22Rv1 (cell line): Measurements from ENCODE around the gene MRTFB.

Experiments used
- H3K27ac ChIP-seq: fragments of 450-650 bp; 2 replicates; pipeline ENCODE4 v1.5.1; 2017
- ZFX ChIP-seq: fragments of 450-650 bp; IDR thresholded peaks from 2 replicates; pipeline ENCODE4 v1.6.1; 2017; ENCODE audit warnings: antibody characterized with exemption, borderline replicate concordance
- TF ChIP-seq, protein P1 (sequence below): fragments of 450-650 bp; IDR thresholded peaks from 2 replicates; pipeline ENCODE4 v1.5.1; 2017; ENCODE audit warnings: mild to moderate bottlenecking

The MRTFB gene

DNA sequence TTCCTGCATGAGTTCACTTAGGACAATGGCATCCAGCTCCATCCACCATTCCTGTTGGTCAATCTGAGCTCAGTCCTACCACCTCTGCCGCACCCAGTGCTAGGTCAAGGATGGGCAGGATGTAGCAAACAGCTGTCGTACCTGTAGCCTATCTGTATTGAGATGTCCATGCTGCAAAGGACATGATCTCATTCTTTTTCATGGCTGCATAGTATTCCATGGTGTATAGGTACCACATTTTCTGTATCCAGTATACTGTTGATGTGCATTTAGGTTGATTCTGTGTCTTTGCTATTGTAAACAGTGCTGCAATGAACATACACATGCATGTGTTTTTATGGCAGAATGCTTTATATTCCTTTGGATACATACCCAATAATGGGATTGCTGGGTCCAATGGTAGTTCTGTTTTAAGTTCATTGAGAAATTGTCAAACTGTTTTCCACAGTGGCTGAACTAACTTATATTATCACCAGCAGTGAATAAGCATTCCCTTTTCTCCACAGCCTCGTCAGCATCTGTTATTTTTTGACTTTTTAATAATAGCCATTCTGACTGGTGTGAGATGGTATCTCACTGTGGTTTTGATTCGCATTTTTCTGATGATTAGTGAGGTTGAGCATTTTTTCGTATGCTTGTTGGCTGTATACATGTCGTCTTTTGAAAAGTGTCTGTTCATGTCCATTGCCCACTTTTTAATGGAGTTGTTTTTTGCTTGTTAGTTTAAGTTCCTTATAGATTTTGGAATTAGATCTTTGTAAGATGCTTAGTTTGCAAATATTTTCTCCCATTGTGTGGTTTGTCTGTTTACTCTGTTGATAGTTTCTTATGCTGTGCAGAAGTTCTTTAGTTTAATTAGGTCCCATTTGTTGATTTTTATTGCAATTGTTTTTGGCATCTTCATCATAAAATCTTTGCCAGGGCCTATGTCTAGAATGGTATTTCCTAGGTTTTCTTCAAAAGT, 7.2 kb upstream of the MRTFB start:
- TF ChIP-seq ZFX, result no peak
- TF ChIP-seq, protein P1, sequence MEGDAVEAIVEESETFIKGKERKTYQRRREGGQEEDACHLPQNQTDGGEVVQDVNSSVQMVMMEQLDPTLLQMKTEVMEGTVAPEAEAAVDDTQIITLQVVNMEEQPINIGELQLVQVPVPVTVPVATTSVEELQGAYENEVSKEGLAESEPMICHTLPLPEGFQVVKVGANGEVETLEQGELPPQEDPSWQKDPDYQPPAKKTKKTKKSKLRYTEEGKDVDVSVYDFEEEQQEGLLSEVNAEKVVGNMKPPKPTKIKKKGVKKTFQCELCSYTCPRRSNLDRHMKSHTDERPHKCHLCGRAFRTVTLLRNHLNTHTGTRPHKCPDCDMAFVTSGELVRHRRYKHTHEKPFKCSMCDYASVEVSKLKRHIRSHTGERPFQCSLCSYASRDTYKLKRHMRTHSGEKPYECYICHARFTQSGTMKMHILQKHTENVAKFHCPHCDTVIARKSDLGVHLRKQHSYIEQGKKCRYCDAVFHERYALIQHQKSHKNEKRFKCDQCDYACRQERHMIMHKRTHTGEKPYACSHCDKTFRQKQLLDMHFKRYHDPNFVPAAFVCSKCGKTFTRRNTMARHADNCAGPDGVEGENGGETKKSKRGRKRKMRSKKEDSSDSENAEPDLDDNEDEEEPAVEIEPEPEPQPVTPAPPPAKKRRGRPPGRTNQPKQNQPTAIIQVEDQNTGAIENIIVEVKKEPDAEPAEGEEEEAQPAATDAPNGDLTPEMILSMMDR, result no peak
- H3K27ac ChIP-seq, result no peak overlapping the region

DNA sequence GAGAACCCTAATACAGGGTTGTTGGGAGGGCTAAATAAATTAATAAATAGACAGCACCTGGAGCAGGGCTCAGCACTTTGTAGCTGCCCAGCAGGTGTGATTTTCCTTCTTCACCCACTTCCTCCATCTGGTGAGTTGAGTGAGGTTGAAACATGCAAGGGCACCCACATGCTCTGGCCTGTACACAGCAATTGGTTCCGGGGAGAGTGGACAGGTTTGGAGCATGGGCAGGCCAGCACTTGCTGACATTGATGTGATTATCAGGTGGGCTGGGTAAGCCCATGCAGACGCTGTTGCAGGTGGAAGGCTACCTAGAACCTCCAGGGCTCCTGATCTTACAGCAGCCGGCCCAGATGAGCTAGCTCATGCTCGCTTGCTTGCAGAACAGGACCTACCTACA, 1.3 kb upstream of the MRTFB start:
- TF ChIP-seq, protein P1, result no peak
- no peak for TF ChIP-seq ZFX
- peak overlapping the region; percentile 86 for H3K27ac ChIP-seq

DNA sequence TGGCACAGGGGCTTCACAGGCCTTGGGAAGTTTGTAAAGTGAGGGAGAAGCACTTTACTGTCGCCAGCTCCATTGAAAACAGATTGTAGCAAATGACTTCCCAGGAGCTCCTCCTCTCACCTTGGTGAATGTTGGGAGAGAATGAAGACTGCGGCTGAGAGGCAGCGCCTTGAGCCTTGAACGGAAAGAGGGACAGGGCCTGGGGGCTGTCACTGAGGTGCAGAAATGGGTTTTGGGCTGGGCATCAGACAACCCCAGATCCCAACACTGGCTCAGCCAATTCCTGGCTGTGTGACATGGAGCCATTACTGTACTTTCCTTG, 603 bp upstream of the MRTFB start:
- peak overlapping the region; percentile 86 for H3K27ac ChIP-seq
- TF ChIP-seq, protein P1, result no peak
- TF ChIP-seq ZFX, result no peak

DNA sequence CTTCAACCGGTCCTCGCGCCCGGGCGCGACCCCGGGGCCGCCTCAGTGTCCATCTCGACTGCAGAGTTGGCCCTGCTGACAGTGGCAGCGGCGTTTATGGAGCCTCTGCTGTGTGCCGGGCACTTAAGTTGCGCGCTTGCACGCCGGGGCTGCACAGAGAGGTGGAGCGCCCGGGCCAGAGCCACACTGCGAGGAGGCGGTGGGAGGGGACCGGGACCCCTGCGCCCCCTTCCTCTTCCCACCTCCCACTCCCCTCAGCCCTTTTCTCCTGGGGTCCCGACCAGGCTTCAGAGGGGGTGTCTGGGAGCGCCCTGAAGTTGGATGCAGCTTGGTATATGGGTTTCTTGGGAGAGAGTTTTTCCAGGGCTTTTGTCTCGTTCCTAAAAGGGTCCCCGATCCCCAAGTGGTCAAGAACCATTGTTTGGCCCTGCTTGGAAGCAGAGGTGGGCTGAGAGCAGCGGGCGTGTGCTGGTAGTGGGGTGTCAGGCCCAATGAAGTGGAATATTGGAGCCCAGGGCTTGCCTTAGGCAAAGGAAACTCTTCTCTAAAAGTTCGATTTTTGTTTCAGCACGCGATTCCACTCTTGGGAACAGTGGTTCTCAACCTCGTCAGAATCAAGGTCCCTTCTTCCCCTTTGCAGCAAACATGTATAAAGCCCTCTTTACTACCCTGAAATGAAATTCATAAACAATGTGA, 605 bp downstream of the MRTFB start:
- TF ChIP-seq, protein P1, result no peak
- TF ChIP-seq ZFX, result no peak
- H3K27ac ChIP-seq, result peak overlapping the region; percentile 86

DNA sequence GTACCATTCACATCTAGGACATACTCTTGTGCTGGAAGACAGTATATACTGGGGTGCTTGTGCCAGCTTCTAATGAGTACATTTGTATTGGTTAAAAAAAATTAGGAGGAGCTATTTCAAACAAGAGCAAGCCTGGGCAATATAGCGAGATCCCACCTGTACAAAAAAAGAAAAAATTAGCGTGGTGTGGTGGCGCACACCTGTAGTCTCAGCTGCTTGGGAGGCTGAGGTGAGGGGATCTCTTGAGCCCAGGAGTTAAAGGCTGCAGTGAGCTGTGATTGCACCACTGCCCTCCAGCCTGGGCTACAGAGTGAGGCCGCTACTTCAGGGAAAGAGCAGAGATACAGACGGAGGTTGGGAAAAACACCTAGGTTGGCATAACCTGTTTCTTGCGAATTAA, 1.2 kb downstream of the MRTFB start:
- no peak overlapping the region for H3K27ac ChIP-seq
- no peak for TF ChIP-seq ZFX
- TF ChIP-seq, protein P1, result no peak

DNA sequence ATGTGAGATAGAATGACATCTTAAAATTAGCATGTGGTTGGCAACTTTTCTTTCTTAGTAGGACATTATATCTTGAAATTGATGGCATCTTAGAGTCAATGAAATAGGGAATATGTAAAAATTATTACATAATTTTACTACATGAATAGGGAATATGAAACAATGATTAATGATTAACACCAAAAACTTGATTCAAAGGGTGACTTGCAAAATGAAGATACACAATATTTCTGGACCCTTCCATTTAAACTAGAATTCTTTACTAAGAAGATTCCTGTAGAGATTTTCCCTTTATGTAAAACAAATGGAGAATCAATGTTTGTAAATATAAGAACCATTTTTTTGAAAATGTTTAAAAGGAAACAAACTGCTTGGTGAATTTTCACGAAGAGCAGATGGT, 3.4 kb downstream of the MRTFB start:
- TF ChIP-seq, protein P1, result no peak
- TF ChIP-seq ZFX, result no peak
- no peak overlapping the region for H3K27ac ChIP-seq

DNA sequence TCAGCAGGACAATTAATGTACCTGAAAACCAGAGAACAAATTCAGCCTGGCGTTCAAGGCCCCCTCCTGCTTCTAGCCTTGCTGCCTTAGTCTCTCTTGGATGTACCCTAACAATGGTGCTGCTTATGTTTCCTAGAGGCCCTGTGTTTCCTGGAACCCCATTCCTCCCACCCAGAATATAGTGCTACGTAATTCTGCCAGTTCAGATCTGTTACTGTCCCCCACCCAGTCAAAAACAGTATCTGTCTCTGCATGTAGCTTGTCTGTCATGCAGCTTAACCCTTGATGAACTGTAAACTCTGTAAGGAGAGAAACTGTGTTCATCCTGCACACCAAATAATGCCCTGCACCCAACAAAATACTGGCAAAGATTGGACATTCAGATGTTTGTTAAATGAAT, 6.8 kb downstream of the MRTFB start:
- no peak for TF ChIP-seq ZFX
- TF ChIP-seq, protein P1, result no peak
- no peak overlapping the region for H3K27ac ChIP-seq
